ENCODE data around the gene SLC27A6. TPM values are rescaled to one million over a fixed set of nuclear protein-coding genes. Genes with fewer than 3 reads are reported as not detected.
"Not testable (repeated sequence)": the region's sequence is repeated elsewhere in the genome, so short reads cannot be mapped to it uniquely, and the experiment has no call there.

Gene SLC27A6
- total and polyA plus RNA-seq, 11 donors = 9.0 to 95.1 (median 31.5) TPM

DNA sequence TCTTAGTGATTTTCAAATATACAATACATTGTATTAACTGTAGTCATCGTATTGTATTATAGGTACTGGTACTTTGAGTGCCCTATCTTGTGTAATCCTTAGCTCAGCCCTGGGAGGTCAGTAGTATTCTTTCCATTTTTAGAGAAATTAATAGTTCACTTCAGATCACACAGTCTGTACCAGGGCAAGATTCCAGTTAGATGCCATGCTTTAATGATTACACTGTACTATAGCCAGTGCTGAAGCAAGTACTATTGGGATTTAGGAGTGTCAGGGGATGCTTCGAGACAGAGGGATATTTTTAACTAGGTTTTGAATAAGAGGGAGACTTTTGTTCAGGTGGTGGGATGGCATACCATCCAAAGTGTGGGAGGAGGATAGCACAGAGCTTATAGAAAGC lies 41.0 kb upstream of the SLC27A6 start:
- intact Hi-C loops (cut with DNase I) = loop anchor here in 2 of 10 donors (5.0 to 10.0 kb wide), 2 partner anchors 43 to 171 kb away; partner anchors contain the start of genes ISOC1 (in 1 of the 2) and SLC27A6 (in 1 of the 2)

DNA sequence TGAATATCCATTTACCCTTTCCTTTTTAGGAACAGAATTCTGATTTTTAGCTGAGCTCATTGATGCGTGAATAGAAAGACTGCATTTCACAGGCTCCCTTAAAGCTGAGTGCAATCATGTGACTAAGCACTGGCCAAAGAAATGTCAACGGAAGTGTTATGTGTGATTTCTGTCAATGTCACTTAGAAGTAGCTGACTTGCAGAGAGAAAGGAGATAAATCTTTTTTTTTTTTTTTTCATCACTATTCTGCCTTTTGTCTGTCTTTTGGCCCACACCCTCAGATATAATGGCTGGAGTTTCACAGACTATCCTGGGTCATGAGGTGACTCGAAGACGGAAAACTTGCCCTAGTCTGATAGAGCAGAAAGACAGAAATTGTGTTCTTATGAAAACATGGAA lies 39.3 kb upstream of the SLC27A6 start:
- Histone ChIP-seq H3K4me1 (peaks cover 0 to 5% (median 0%) of the 10 kb centered on the region in 12 donors), H3K4me3 (no peak overlapping the region), H3K9me3 (no peaks in the 10 kb centered on the region), H3K27me3 (no peaks in the 10 kb centered on the region), H3K36me3 (no peaks in the 10 kb centered on the region), H3K27ac (peak overlapping the region in 10 of 12 donors; percentile 4 to 81 (median 60))
- intact Hi-C loops (cut with DNase I) = loop anchor here in 3 of 10 donors (2.0 to 10.0 kb wide), 3 partner anchors 39 to 169 kb away; partner anchors contain the start of genes SLC27A6 (in 2 of the 3) and ISOC1 (in 1 of the 3)
- no peak for TF ChIP-seq POLR2A (IDR thresholded peaks at IDR 0.05)
- TF ChIP-seq, protein P1, sequence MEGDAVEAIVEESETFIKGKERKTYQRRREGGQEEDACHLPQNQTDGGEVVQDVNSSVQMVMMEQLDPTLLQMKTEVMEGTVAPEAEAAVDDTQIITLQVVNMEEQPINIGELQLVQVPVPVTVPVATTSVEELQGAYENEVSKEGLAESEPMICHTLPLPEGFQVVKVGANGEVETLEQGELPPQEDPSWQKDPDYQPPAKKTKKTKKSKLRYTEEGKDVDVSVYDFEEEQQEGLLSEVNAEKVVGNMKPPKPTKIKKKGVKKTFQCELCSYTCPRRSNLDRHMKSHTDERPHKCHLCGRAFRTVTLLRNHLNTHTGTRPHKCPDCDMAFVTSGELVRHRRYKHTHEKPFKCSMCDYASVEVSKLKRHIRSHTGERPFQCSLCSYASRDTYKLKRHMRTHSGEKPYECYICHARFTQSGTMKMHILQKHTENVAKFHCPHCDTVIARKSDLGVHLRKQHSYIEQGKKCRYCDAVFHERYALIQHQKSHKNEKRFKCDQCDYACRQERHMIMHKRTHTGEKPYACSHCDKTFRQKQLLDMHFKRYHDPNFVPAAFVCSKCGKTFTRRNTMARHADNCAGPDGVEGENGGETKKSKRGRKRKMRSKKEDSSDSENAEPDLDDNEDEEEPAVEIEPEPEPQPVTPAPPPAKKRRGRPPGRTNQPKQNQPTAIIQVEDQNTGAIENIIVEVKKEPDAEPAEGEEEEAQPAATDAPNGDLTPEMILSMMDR (IDR thresholded peaks at IDR 0.05) = no peak
- DNase-seq = peak in 2 of 5 donors; percentile 25
- WGBS, 4 donors = 13 to 20% (median 16%) methylated on average over 4 of the region's 4 CpGs
- ATAC-seq = peak; percentile 78 to 89 (median 88)

More for the DNA sequence above, 41.0 kb upstream of the SLC27A6 start:
- Histone ChIP-seq H3K9me3 (no peaks in the 10 kb centered on the region), H3K27ac (peak overlapping the region in 6 of 12 donors; percentile 60 to 81 (median 70)), H3K36me3 (no peaks in the 10 kb centered on the region), H3K4me3 (no peak overlapping the region), H3K27me3 (no peaks in the 10 kb centered on the region), H3K4me1 (peaks cover 0 to 11% (median 0%) of the 10 kb centered on the region in 12 donors)
- TF ChIP-seq, protein P1 (IDR thresholded peaks at IDR 0.05) = no peak
- TF ChIP-seq POLR2A (IDR thresholded peaks at IDR 0.05) = no peak
- peak; percentile 50 to 79 (median 66) for ATAC-seq
- DNase-seq = no peak
- 40 to 59% (median 50%) methylated on average over 2 of the region's 2 CpGs for whole genome bisulfite sequencing, 4 donors

DNA sequence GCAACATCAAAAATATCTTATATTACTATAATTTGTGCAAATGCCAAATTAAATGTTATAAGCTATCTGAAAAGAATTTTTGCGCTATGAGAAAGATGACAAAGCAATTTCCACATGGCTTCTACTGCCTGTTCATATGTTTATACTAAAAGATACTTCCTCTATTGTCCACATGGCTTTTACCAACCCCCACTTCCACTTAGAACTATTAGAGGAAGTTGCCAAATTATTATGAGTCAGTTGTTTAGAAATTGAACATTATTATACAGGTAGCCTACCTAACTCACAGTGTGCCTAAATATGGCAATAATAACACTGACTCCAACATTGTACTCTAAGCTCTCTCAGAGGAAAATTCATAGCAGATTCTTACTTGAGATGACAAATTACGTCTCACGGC lies 37.6 kb upstream of the SLC27A6 start:
- H3K9me3 ChIP-seq = peaks cover 0 to 6% (median 0%) of the 10 kb centered on the region in 12 donors
- DNase-seq (no peak), ATAC-seq (no peak)
- intact Hi-C loops (cut with DNase I) = loop anchor here in 3 of 10 donors (2.0 to 10.0 kb wide), 3 partner anchors 37 to 167 kb away; partner anchors contain the start of genes SLC27A6 (in 2 of the 3) and ISOC1 (in 1 of the 3)
- no peaks in the 10 kb centered on the region for H3K27me3 ChIP-seq
- peaks cover 0 to 5% (median 0%) of the 10 kb centered on the region in 12 donors for H3K4me1 ChIP-seq
- WGBS, 4 donors = 47 to 55% (median 50%) methylated on average over 3 of the region's 3 CpGs
- TF ChIP-seq POLR2A (IDR thresholded peaks at IDR 0.05) = no peak
- TF ChIP-seq, protein P1 (IDR thresholded peaks at IDR 0.05) = no peak
- no peaks in the 10 kb centered on the region for H3K36me3 ChIP-seq
- no peak overlapping the region for H3K27ac ChIP-seq
- no peak overlapping the region for H3K4me3 ChIP-seq

DNA sequence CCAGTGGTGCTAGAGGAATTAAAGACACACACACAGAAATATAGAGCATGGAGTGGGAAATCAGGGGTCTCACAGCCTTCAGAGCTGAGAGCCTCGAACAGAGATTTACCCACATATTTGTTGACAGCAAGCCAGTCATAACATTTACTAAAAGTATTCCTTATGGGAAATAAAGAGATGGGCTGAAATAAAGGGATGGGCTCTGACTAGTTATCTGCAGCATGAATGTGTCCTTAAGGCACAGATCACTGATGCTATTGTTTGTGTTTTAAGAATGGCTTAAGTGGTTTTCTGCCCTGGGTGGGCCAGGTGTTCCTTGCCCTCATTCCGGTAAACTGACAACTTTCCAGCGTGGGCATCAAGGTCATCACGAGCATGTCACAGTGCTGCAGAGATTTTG lies 33.1 kb upstream of the SLC27A6 start:
- intact Hi-C loops (cut with DNase I); H3K27ac ChIP-seq; H3K4me3 ChIP-seq; ATAC-seq; H3K36me3 ChIP-seq; H3K9me3 ChIP-seq; H3K4me1 ChIP-seq; H3K27me3 ChIP-seq; DNase-seq: not testable (repeated sequence)
- 81 to 94% (median 93%) methylated on average over 4 of the region's 4 CpGs for WGBS, 4 donors

DNA sequence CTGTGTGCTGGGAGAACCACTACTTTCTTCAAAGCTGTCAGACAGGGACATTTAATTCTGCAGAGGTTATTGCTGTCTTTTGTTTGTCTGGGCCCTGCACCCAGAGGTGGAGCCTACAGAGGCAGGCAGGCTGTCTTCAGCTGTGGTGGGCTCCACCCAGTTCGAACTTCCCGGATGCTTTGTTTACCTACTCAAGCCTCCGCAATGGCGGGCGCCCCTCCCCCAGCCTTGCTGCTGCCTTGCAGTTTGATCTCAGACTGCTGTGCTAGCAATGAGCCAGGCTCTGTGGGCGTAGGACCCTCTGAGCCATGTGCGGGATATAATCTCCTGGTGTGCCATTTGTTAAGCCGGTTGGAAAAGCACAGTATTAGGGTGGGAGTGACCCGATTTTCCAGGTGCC lies 22.2 kb upstream of the SLC27A6 start:
- intact Hi-C loops (cut with DNase I); DNase-seq; H3K9me3 ChIP-seq; H3K36me3 ChIP-seq; H3K27me3 ChIP-seq; ATAC-seq; H3K27ac ChIP-seq; H3K4me3 ChIP-seq; H3K4me1 ChIP-seq: not testable (repeated sequence)
- WGBS, 4 donors = 88 to 96% (median 93%) methylated on average over 6 to 8 of the region's 9 CpGs
